ENCODE data around the gene CADPS2. TPM values are rescaled to one million over a fixed set of nuclear protein-coding genes. Genes with fewer than 3 reads are reported as not detected.

Gene CADPS2
- total RNA-seq, 3 donors from 2014 or later (not counting 1 experiment from before 2014, with no cell fraction given) = not detected

GRCh38 chr7:122485856-122486255 lies 400.4 kb downstream of the CADPS2 start:
- Mint-ChIP-seq H3K4me3 (no peak overlapping the region), H3K27ac (no peak overlapping the region), H3K27me3 (ENCODE audit: low read depth in 2 of 2) (no peaks in the 10 kb centered on the region), H3K4me1 (no peaks in the 10 kb centered on the region), H3K9me3 (peaks cover 7 to 13% of the 10 kb centered on the region in 2 donors), H3K36me3 (no peaks in the 10 kb centered on the region)
- Histone ChIP-seq H3K4me1 (ENCODE audit: control insufficient read depth, insufficient read depth, low read length) (no peaks in the 10 kb centered on the region), H3K27me3 (ENCODE audit: control insufficient read depth, insufficient read depth, low read length) (no peaks in the 10 kb centered on the region), H3K4me3 (ENCODE audit: low read length) (no peak overlapping the region), H3K36me3 (ENCODE audit: control insufficient read depth, insufficient read depth, low read length) (no peaks in the 10 kb centered on the region), H3K9me3 (ENCODE audit: control insufficient read depth, insufficient read depth, low read length) (no peaks in the 10 kb centered on the region), H3K27ac (ENCODE audit: low read length) (no peak overlapping the region)
- ATAC-seq (no peak), DNase-seq (no peak)
- TF ChIP-seq, protein P1, sequence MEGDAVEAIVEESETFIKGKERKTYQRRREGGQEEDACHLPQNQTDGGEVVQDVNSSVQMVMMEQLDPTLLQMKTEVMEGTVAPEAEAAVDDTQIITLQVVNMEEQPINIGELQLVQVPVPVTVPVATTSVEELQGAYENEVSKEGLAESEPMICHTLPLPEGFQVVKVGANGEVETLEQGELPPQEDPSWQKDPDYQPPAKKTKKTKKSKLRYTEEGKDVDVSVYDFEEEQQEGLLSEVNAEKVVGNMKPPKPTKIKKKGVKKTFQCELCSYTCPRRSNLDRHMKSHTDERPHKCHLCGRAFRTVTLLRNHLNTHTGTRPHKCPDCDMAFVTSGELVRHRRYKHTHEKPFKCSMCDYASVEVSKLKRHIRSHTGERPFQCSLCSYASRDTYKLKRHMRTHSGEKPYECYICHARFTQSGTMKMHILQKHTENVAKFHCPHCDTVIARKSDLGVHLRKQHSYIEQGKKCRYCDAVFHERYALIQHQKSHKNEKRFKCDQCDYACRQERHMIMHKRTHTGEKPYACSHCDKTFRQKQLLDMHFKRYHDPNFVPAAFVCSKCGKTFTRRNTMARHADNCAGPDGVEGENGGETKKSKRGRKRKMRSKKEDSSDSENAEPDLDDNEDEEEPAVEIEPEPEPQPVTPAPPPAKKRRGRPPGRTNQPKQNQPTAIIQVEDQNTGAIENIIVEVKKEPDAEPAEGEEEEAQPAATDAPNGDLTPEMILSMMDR (IDR thresholded peaks at IDR 0.05) = no peak
- intact Hi-C loops (cut with micrococcal nuclease) = no loop called here

- no peaks in the 10 kb centered on the region for H3K4me1 Mint-ChIP-seq
- H3K9me3 Mint-ChIP-seq = peaks cover 6 to 11% of the 10 kb centered on the region in 2 donors
- Histone ChIP-seq H3K36me3 (ENCODE audit: control insufficient read depth, insufficient read depth, low read length) (no peaks in the 10 kb centered on the region), H3K27me3 (ENCODE audit: control insufficient read depth, insufficient read depth, low read length) (no peaks in the 10 kb centered on the region), H3K9me3 (ENCODE audit: control insufficient read depth, insufficient read depth, low read length) (no peaks in the 10 kb centered on the region), H3K4me3 (ENCODE audit: low read length) (no peak overlapping the region), H3K27ac (ENCODE audit: low read length) (no peak overlapping the region), H3K4me1 (ENCODE audit: control insufficient read depth, insufficient read depth, low read length) (no peaks in the 10 kb centered on the region)
- H3K36me3 Mint-ChIP-seq = no peaks in the 10 kb centered on the region
- 98% methylated on average over 3 of the region's 4 CpGs for WGBS (ENCODE audit: insufficient coverage)
- no peak overlapping the region for H3K27ac Mint-ChIP-seq
- intact Hi-C loops (cut with micrococcal nuclease) = no loop called here
- H3K27me3 Mint-ChIP-seq (ENCODE audit: low read depth in 2 of 2) = no peaks in the 10 kb centered on the region
- H3K4me3 Mint-ChIP-seq = no peak overlapping the region
- ATAC-seq = no peak
- DNase-seq = no peak
- TF ChIP-seq, protein P1 (IDR thresholded peaks at IDR 0.05) = no peak
These were observed 404.0 kb downstream of the CADPS2 start for GRCh38 chr7:122482212-122482611.

- no peak overlapping the region for H3K27ac ChIP-seq (ENCODE audit: low read length)
- H3K4me1 ChIP-seq (ENCODE audit: control insufficient read depth, insufficient read depth, low read length) = no peaks in the 10 kb centered on the region
- H3K9me3 ChIP-seq (ENCODE audit: control insufficient read depth, insufficient read depth, low read length) = no peaks in the 10 kb centered on the region
- H3K4me3 Mint-ChIP-seq = no peak overlapping the region
- TF ChIP-seq, protein P1 (IDR thresholded peaks at IDR 0.05) = no peak
- DNase-seq (no peak), ATAC-seq (no peak)
- intact Hi-C loops (cut with micrococcal nuclease) = no loop called here
- H3K27ac Mint-ChIP-seq = no peak overlapping the region
- no peaks in the 10 kb centered on the region for H3K27me3 Mint-ChIP-seq (ENCODE audit: low read depth in 2 of 2)
- no peaks in the 10 kb centered on the region for H3K4me1 Mint-ChIP-seq
- H3K9me3 Mint-ChIP-seq = peaks cover 8 to 13% of the 10 kb centered on the region in 2 donors
- no peaks in the 10 kb centered on the region for H3K36me3 Mint-ChIP-seq
- H3K36me3 ChIP-seq (ENCODE audit: control insufficient read depth, insufficient read depth, low read length) = no peaks in the 10 kb centered on the region
- H3K27me3 ChIP-seq (ENCODE audit: control insufficient read depth, insufficient read depth, low read length) = no peaks in the 10 kb centered on the region
- WGBS (ENCODE audit: insufficient coverage) = no CpG with 5 or more reads among the region's 3 CpGs
- no peak overlapping the region for H3K4me3 ChIP-seq (ENCODE audit: low read length)
These were observed 415.4 kb downstream of the CADPS2 start for GRCh38 chr7:122470859-122471258.

GRCh38 chr7:122468945-122469344 lies 417.3 kb downstream of the CADPS2 start:
- no peak for ATAC-seq
- Histone ChIP-seq H3K4me1 (ENCODE audit: control insufficient read depth, insufficient read depth, low read length) (no peaks in the 10 kb centered on the region), H3K4me3 (ENCODE audit: low read length) (no peak overlapping the region), H3K9me3 (ENCODE audit: control insufficient read depth, insufficient read depth, low read length) (no peaks in the 10 kb centered on the region), H3K27me3 (ENCODE audit: control insufficient read depth, insufficient read depth, low read length) (no peaks in the 10 kb centered on the region), H3K36me3 (ENCODE audit: control insufficient read depth, insufficient read depth, low read length) (no peaks in the 10 kb centered on the region), H3K27ac (ENCODE audit: low read length) (no peak overlapping the region)
- WGBS (ENCODE audit: insufficient coverage) = 57% methylated on average over 1 of the region's 2 CpGs
- TF ChIP-seq, protein P1 (IDR thresholded peaks at IDR 0.05) = no peak
- Mint-ChIP-seq H3K4me1 (no peaks in the 10 kb centered on the region), H3K4me3 (no peak overlapping the region), H3K36me3 (no peaks in the 10 kb centered on the region), H3K9me3 (peaks cover 8 to 15% of the 10 kb centered on the region in 2 donors), H3K27ac (no peak overlapping the region), H3K27me3 (ENCODE audit: low read depth in 2 of 2) (no peaks in the 10 kb centered on the region)
- intact Hi-C loops (cut with micrococcal nuclease) = no loop called here
- DNase-seq = no peak
